ENCODE measurements around the gene XRCC5.

XRCC5 gene

GRCh38 chr2:216235896-216236295 is 126.7 kb downstream of the XRCC5 start:
- DNase-seq = no peak

GRCh38 chr2:216236486-216236885 is 127.3 kb downstream of the XRCC5 start:
- DNase-seq = no peak

GRCh38 chr2:216242365-216242764 is 133.2 kb downstream of the XRCC5 start:
- DNase-seq = no peak

GRCh38 chr2:216243026-216243425 is 133.9 kb downstream of the XRCC5 start:
- no peak for DNase-seq

GRCh38 chr2:216245391-216245975 is 136.3 kb downstream of the XRCC5 start:
- DNase-seq = no peak

GRCh38 chr2:216246766-216247165 is 137.6 kb downstream of the XRCC5 start:
- no peak for DNase-seq

Data from NCI-H2029 (cell line).